Prostate gland (tissue), 2 donors: ENCODE measurements around the gene NUP107.

Source experiments
- CTCF ChIP-seq, 4 experiments: fragments of 200-600 bp in 2 of 4; fragments of 450-650 bp in 2 of 4; sonication (generic) in 2 of 4; IDR thresholded peaks; 1 replicate in 3 of 4; 2 replicates in 1 of 4; pipeline ENCODE4 v1.5.1; 2016 to 2019; ENCODE audit warnings: antibody characterized with exemption in 4 of 4, mild to moderate bottlenecking in 2 of 4, moderate library complexity in 2 of 4
- POLR2A ChIP-seq: fragments of 450-650 bp; IDR thresholded peaks from one replicate; pipeline ENCODE4 v1.6.1; 2016; ENCODE audit warnings: antibody characterized with exemption, mild to moderate bottlenecking
- POLR2AphosphoS5 ChIP-seq: sonication (generic); formaldehyde crosslinking; IDR thresholded peaks from one replicate; pipeline ENCODE4 v1.6.1; 2017; ENCODE audit warnings: antibody characterized with exemption

- TF ChIP-seq POLR2A, result no peak
- TF ChIP-seq CTCF (IDR thresholded peaks at IDR 0.05), result no peak
- TF ChIP-seq POLR2AphosphoS5, result no peak
Observed at GRCh38 chr12:68760806-68761441, 74.1 kb downstream of the NUP107 start.
